ACC112 (cell line): ENCODE measurements around the gene ARID4B.

Experiments used
- H2AFZ ChIP-seq: fragments of 200-600 bp; sonication (generic); one replicate; pipeline ENCODE4 v1.6.0; 2017; ENCODE audit warnings: antibody characterized with exemption, low read length; ENCODE audit not compliant: unreplicated experiment
- H3K27ac ChIP-seq: fragments of 200-600 bp; sonication (generic); 2 replicates; pipeline ENCODE4 v1.5.1; 2014; ENCODE audit warnings: low read depth, mild to moderate bottlenecking, antibody characterized with exemption, low read length, moderate library complexity
- H3K27me3 ChIP-seq: fragments of 200-600 bp; sonication (generic); 2 replicates; pipeline ENCODE4 v1.6.1; 2014; ENCODE audit warnings: mild to moderate bottlenecking, antibody characterized with exemption, low read length, moderate library complexity, mixed read lengths; ENCODE audit not compliant: insufficient read depth
- H3K36me3 ChIP-seq: fragments of 200-600 bp; sonication (generic); 2 replicates; pipeline ENCODE4 v1.6.1; 2016; ENCODE audit warnings: mild to moderate bottlenecking, antibody characterized with exemption, low read length, moderate library complexity, mixed read lengths; ENCODE audit not compliant: insufficient read depth
- H3K4me1 ChIP-seq: fragments of 200-600 bp; sonication (generic); one replicate; pipeline ENCODE4 v1.6.1; 2016; ENCODE audit warnings: low read length, mixed read lengths; ENCODE audit not compliant: insufficient read depth, unreplicated experiment, control insufficient read depth
- H3K4me3 ChIP-seq: fragments of 200-600 bp; sonication (generic); 2 replicates; pipeline ENCODE4 v1.5.1; 2014; ENCODE audit warnings: mild to moderate bottlenecking, low read depth, low read length
- H3K79me2 ChIP-seq: fragments of 200-600 bp; sonication (generic); one replicate; pipeline ENCODE4 v1.6.0; 2016; ENCODE audit warnings: low read length; ENCODE audit not compliant: control insufficient read depth, unreplicated experiment, insufficient read depth

The ARID4B gene

DNA sequence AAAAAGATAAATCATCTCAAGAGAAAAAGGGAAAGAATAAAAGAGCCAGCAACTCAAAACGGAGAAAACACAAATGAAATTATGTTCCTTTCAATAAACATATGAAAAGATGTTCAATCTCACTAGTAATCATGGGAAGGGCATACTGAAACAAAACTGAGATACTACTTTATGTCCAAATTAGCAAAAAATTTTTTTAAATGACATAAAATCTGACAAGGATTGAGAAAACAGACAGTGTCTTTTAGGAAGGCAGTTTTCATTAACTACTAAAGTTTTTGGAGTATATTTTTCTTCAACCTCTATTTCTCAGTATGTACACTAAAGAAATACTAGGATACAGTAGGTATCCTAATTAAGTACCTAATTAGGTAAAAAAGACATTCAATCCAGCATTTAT lies 73.3 kb downstream of the ARID4B start:
- H3K27ac ChIP-seq, result no peak overlapping the region
- no peaks in the 10 kb centered on the region for H3K27me3 ChIP-seq
- peaks cover 17% of the 10 kb centered on the region for H3K79me2 ChIP-seq
- no peak overlapping the region for H2AFZ ChIP-seq
- no peak overlapping the region for H3K4me3 ChIP-seq
- peaks cover 16% of the 10 kb centered on the region for H3K4me1 ChIP-seq
- peaks cover 8% of the 10 kb centered on the region; the same call in 1 of the 2 replicates for H3K36me3 ChIP-seq

DNA sequence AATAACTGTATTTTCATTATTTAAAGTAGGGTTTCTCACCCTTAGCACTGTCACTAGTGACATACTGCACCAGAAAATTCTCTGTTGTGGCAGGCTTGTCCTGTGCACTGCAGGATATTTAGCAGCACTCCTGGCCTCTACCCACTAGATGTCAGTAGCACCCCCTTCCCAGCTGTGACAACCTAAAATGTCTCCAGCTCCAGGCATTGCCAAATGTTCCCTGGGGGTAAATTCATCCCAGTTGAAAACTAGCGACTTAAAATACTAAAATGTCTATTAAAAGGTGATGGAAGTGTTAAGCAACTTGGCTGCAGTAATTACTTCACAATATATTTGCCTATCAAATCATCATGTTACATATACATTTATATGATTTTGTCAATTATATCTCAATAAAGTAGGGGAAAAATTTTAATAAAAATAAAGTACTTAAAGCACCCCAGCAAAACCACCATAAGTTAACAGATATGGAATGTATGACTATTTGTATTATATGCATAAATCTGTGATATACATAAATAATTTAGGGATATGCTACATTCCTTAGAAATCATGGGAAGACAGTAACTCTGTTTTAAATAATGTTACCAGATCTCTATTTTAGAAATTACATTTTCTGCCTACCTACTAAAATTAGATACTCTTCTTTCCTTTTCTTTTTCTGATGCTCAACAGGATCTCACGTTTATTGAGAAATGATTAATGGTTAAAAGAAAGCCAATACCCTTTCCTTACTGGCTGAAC lies 74.6 kb downstream of the ARID4B start:
- H3K4me1 ChIP-seq, result peaks cover 10% of the 10 kb centered on the region
- no peak overlapping the region for H3K4me3 ChIP-seq
- peaks cover 12% of the 10 kb centered on the region for H3K79me2 ChIP-seq
- H3K27me3 ChIP-seq, result no peaks in the 10 kb centered on the region
- no peak overlapping the region for H3K27ac ChIP-seq
- H3K36me3 ChIP-seq, result peaks cover 2% of the 10 kb centered on the region; the same call in 1 of the 2 replicates
- H2AFZ ChIP-seq, result no peak overlapping the region

DNA sequence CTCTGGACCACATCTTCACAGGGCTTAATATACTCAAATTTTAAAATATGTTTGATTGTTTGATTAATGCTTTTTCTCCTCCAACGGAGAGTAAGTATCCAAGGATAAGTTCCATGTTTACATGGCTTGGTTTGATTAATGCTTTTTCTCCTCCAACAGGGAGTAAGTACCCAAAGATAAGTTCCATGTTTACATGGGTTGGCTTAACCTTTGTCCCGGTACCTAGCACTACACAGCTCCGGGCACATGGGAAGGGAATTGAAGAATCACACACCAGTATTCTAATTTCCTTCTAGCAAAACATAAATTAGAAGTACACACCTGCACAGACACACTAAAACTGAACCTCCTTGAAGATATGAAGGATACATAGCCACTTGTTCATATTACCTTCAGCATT lies 77.5 kb downstream of the ARID4B start:
- H3K79me2 ChIP-seq, result no peaks in the 10 kb centered on the region
- no peak overlapping the region for H2AFZ ChIP-seq
- peaks cover 5% of the 10 kb centered on the region for H3K36me3 ChIP-seq

DNA sequence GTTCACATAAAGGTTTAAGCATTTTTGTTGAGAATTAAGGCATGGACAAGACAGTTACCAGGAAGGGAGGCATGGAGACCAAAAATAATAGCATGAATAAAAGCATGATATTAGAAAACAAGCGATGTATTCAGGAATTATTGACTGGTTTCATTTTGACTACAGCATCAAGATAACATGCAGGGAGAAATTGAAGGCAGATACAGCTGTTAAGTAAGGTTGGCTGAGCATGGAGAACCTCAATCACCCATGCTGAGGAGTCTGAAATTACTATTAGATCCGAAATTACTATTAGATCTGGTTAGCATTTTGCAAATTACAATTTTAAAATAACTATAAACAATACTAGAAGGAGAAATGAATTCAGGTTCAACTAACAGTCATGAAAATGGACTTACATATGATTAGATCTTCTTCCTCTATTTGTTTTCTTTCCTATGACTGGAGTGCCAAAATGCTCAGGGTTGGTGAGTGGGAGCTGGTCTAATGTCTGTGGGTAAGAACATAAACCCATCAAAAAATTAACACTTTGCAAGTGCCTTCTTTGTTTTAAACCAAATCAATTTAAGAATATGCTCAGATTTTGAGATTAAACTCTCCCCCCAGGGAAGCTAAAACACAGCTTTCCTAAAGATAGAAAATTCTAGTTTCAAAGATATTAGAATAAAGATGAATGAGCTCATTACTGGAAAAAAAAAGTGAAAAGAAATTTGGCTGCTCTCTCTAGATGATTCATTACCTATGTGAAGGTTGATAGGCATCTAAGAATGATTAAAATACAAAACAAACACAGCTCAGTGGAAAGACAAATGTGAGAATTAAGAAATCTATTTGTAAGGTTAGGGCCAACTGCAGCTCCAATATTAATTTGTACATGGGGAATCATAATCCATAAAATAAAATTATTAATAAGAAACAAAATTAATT lies 81.7 kb downstream of the ARID4B start:
- H3K27ac ChIP-seq, result peak overlapping the region; percentile 4; the same call in 1 of the 2 replicates
- peaks cover 6% of the 10 kb centered on the region for H3K79me2 ChIP-seq
- H3K4me1 ChIP-seq, result peaks cover 10% of the 10 kb centered on the region

More for the DNA sequence above, 77.5 kb downstream of the ARID4B start:
- Histone ChIP-seq H3K4me1 (peaks cover 15% of the 10 kb centered on the region), H3K27me3 (no peaks in the 10 kb centered on the region), H3K4me3 (no peak overlapping the region), H3K27ac (no peak overlapping the region)

GRCh38 chr1:235244974-235245592 lies 82.9 kb downstream of the ARID4B start:
- peaks cover 10% of the 10 kb centered on the region for H3K4me1 ChIP-seq
- peaks cover 6% of the 10 kb centered on the region for H3K79me2 ChIP-seq
- H3K4me3 ChIP-seq, result no peak overlapping the region
- H3K36me3 ChIP-seq, result peaks cover 12% of the 10 kb centered on the region
- no peaks in the 10 kb centered on the region for H3K27me3 ChIP-seq
- H3K27ac ChIP-seq, result no peak overlapping the region
- H2AFZ ChIP-seq, result no peak overlapping the region

More for the DNA sequence above, 81.7 kb downstream of the ARID4B start:
- H2AFZ ChIP-seq, result no peak overlapping the region
- peaks cover 11% of the 10 kb centered on the region for H3K36me3 ChIP-seq
- H3K4me3 ChIP-seq, result no peak overlapping the region
- no peaks in the 10 kb centered on the region for H3K27me3 ChIP-seq

DNA sequence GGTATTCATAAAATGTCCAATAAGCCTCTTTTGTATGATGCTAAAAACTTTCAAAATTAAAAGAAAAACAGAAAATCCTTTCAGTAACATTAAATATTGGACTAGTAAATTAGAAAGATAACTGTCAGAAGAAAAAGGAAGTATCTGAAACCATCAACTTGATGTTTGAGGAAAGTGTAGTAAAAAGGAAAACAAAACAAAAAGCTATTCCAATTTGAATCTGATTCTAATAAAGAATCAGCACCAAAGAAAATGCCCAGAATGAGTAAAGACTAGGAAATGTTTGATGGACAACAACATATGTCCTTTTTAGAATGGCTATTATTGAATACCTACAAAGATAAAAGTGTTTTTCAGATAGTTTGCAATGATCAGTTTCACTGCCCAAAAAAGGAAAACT lies 87.0 kb downstream of the ARID4B start:
- H3K79me2 ChIP-seq, result peaks cover 6% of the 10 kb centered on the region
- H3K36me3 ChIP-seq, result peaks cover 18% of the 10 kb centered on the region
- H3K27ac ChIP-seq, result no peak overlapping the region
- H3K27me3 ChIP-seq, result no peaks in the 10 kb centered on the region
- H3K4me1 ChIP-seq, result peaks cover 3% of the 10 kb centered on the region
- no peak overlapping the region for H2AFZ ChIP-seq
- H3K4me3 ChIP-seq, result no peak overlapping the region

GRCh38 chr1:235239851-235240250 lies 88.1 kb downstream of the ARID4B start:
- H3K27me3 ChIP-seq, result no peaks in the 10 kb centered on the region
- peaks cover 4% of the 10 kb centered on the region for H3K79me2 ChIP-seq
- H3K27ac ChIP-seq, result no peak overlapping the region
- H3K36me3 ChIP-seq, result peaks cover 14% of the 10 kb centered on the region
- no peak overlapping the region for H3K4me3 ChIP-seq
- no peaks in the 10 kb centered on the region for H3K4me1 ChIP-seq
- H2AFZ ChIP-seq, result no peak overlapping the region

DNA sequence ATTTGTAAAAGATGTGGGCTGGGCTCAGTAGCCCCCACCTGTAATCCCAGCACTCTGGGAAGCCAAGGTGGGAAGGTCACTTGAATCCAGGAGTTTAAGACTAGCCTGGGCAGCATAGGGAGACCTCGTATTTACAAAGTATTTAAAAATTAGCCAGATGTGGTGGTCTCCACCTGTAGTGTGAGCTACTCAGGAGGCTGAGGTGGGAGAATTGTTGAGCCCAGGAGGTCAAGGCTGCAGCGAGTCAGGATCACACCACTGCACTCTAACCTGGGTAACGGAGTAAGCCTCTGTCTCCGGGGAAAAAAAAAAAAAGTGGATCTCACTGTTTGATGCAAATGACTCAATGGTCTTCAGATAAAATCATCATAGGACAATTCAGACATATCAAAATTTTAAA lies 89.4 kb downstream of the ARID4B start:
- H3K4me3 ChIP-seq, result no peak overlapping the region
- H3K36me3 ChIP-seq, result peaks cover 15% of the 10 kb centered on the region
- H3K27ac ChIP-seq, result no peak overlapping the region
- H3K79me2 ChIP-seq, result no peaks in the 10 kb centered on the region
- H3K4me1 ChIP-seq, result no peaks in the 10 kb centered on the region
- no peaks in the 10 kb centered on the region for H3K27me3 ChIP-seq
- no peak overlapping the region for H2AFZ ChIP-seq

GRCh38 chr1:235236128-235236527 lies 91.9 kb downstream of the ARID4B start:
- H3K4me1 ChIP-seq, result no peaks in the 10 kb centered on the region
- H3K79me2 ChIP-seq, result no peaks in the 10 kb centered on the region

DNA sequence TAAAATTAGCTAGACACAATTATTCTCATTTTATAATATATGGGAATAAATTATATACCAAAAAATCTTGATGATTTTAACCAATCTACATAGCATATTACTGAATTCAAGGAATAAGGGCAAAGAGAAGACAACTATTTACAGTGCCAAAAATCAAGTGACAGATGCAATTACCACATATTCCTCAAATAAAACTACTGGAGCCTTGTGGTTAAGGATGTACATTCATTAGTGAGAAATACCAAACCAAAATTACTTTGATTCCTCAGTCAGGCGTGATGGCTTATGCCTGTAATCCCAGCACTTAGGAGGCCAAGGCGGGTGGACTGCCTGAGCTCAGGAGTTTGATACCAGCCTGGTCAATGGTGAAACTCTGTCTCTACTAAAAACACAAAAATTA lies 98.1 kb downstream of the ARID4B start:
- Histone ChIP-seq H3K4me3 (no peak overlapping the region), H3K27me3 (no peaks in the 10 kb centered on the region), H3K4me1 (no peaks in the 10 kb centered on the region), H3K79me2 (no peaks in the 10 kb centered on the region), H3K27ac (no peak overlapping the region), H2AFZ (no peak overlapping the region), H3K36me3 (peaks cover 11% of the 10 kb centered on the region; the same call in 1 of the 2 replicates)

More at GRCh38 chr1:235236128-235236527, 91.9 kb downstream of the ARID4B start:
- Histone ChIP-seq H3K27ac (no peak overlapping the region), H3K36me3 (peaks cover 15% of the 10 kb centered on the region), H3K4me3 (no peak overlapping the region), H3K27me3 (no peaks in the 10 kb centered on the region), H2AFZ (no peak overlapping the region)
